ENCODE measurements around the gene LRRC15. TPM values are rescaled to one million over a fixed set of nuclear protein-coding genes. Genes with fewer than 3 reads are reported as not detected.

The LRRC15 gene
- total RNA-seq, 1 donor from 2014 or later, result not detected

Other genes starting within 250 kb of the LRRC15 start
- gene HES1, start 233.6 kb downstream of the LRRC15 start, total RNA-seq, result 17.1 and 55.6 TPM in 2 replicates
- not detected in 2 replicates for gene CPN2, start 18.4 kb downstream of the LRRC15 start, total RNA-seq
- 0.14 TPM in 1 of 2 replicates, not detected in the other for gene GP5, start 29.5 kb upstream of the LRRC15 start, total RNA-seq
- gene ATP13A3, start 117.3 kb upstream of the LRRC15 start, total RNA-seq, result 88.1 and 102 TPM in 2 replicates

Data from epithelial cell of proximal tubule (primary cell).